OCI-LY3 (cell line): Measurements from ENCODE around the gene PCDHGA6.

Source experiments
- H2AFZ ChIP-seq: fragments of 200-600, 300-600 bp; shearing (Covaris generic); 2 replicates; pipeline ENCODE4 v1.6.0; 2014; ENCODE audit warnings: antibody characterized with exemption, low read depth, low read length
- H3K27ac ChIP-seq: fragments of 200-600, 300-600 bp; sonication (generic); 2 replicates; pipeline ENCODE4 v1.5.1; 2014; ENCODE audit warnings: mild to moderate bottlenecking, low read length, moderate library complexity, mixed read lengths
- H3K27me3 ChIP-seq: fragments of 200-600, 300-600 bp; sonication (generic); 2 replicates; pipeline ENCODE4 v1.6.1; 2014; ENCODE audit warnings: low read depth, low read length, mixed read lengths
- H3K36me3 ChIP-seq: fragments of 200-600, 300-600 bp; sonication (generic); replicated peaks from 2 replicates; pipeline ENCODE3; 2014; ENCODE audit warnings: low read depth, low read length, mixed read lengths
- H3K4me1 ChIP-seq: fragments of 300-600, 200-600 bp; sonication (generic); 2 replicates; pipeline ENCODE4 v1.6.1; 2014; ENCODE audit warnings: low read length, mixed read lengths
- H3K4me2 ChIP-seq: fragments of 200-600, 300-600 bp; sonication (generic); 2 replicates; pipeline ENCODE4 v1.6.1; 2014; ENCODE audit warnings: low read length, mixed read lengths
- H3K4me3 ChIP-seq: fragments of 300-600, 200-600 bp; sonication (generic); 2 replicates; pipeline ENCODE4 v1.5.1; 2014; ENCODE audit warnings: antibody characterized with exemption, mild to moderate bottlenecking, low read length, moderate library complexity
- H3K79me2 ChIP-seq: fragments of 300-600, 200-600 bp; shearing (Covaris generic); 2 replicates; pipeline ENCODE4 v1.6.1; 2014; ENCODE audit warnings: mild to moderate bottlenecking, low read length, mixed read lengths
- H3K9ac ChIP-seq: fragments of 300-600, 200-600 bp; shearing (Covaris generic); 2 replicates; pipeline ENCODE4 v1.6.0; 2014; ENCODE audit warnings: mild to moderate bottlenecking, low read length, moderate library complexity
- H3K9me3 ChIP-seq: fragments of 200-600, 300-600 bp; shearing (Covaris generic); 2 replicates; pipeline ENCODE4 v1.6.1; 2014; ENCODE audit warnings: low read length, mixed read lengths; ENCODE audit not compliant: insufficient read depth
- H4K20me1 ChIP-seq: fragments of 200-600, 300-600 bp; sonication (generic); 2 replicates; pipeline ENCODE4 v1.6.1; 2016; ENCODE audit warnings: low read length, mixed read lengths; ENCODE audit not compliant: insufficient read depth
- CTCF ChIP-seq: fragments of 200-600, 300-600 bp; sonication (generic); IDR thresholded peaks from 2 replicates; pipeline ENCODE4 v1.5.1; 2014; ENCODE audit warnings: antibody characterized with exemption, low read length, low read depth
- EZH2phosphoT487 ChIP-seq: fragments of 200-600 bp; shearing (Covaris generic); IDR thresholded peaks from 2 replicates; pipeline ENCODE4 v1.6.1; 2018; ENCODE audit warnings: antibody characterized with exemption, mixed run types, low read depth

PCDHGA6 gene

GRCh38 chr5:141356950-141357349 is 16.7 kb upstream of the PCDHGA6 start:
- no peak overlapping the region for H3K27ac ChIP-seq
- TF ChIP-seq CTCF, result no peak
- no peak for TF ChIP-seq EZH2phosphoT487

GRCh38 chr5:141359790-141360426 is 13.8 kb upstream of the PCDHGA6 start, which contains the start of gene PCDHGB2:
TSS of gene PCDHGB2 (plus strand) at chr5:141359994. CDS start at chr5:141360136, 142 bp downstream.
- Histone ChIP-seq H3K9ac (peak within 1 kb of the TSS; percentile 47; the same call in 1 of the 2 replicates), H4K20me1 (no peaks in the 10 kb centered on the region), H3K36me3 (no peaks in the 10 kb centered on the region), H3K27ac (no peak within 1 kb of the TSS), H2AFZ (peak within 1 kb of the TSS; percentile 84), H3K4me1 (no peaks in the 10 kb centered on the region), H3K79me2 (no peaks in the 10 kb centered on the region), H3K9me3 (no peaks in the 10 kb centered on the region), H3K4me2 (peak within 1 kb of the TSS; percentile 71), H3K4me3 (peak within 1 kb of the TSS; percentile 74), H3K27me3 (no peaks in the 10 kb centered on the region)
- TF ChIP-seq CTCF, result peak; percentile 53
- no peak for TF ChIP-seq EZH2phosphoT487

More at GRCh38 chr5:141356950-141357349, 16.7 kb upstream of the PCDHGA6 start:
- Histone ChIP-seq H4K20me1 (no peaks in the 10 kb centered on the region), H3K4me3 (no peak overlapping the region), H3K79me2 (no peaks in the 10 kb centered on the region), H3K4me2 (no peak overlapping the region), H3K36me3 (no peaks in the 10 kb centered on the region), H3K9me3 (no peaks in the 10 kb centered on the region), H3K4me1 (0 out of 2 replicates have a peak, but pooled peaks cover 3% of the 10 kb centered on the region), H3K9ac (no peak overlapping the region), H3K27me3 (no peaks in the 10 kb centered on the region), H2AFZ (no peak overlapping the region)

- Histone ChIP-seq H3K9me3 (no peaks in the 10 kb centered on the region), H3K79me2 (no peaks in the 10 kb centered on the region), H3K36me3 (no peaks in the 10 kb centered on the region), H3K4me3 (no peak overlapping the region), H4K20me1 (no peaks in the 10 kb centered on the region), H3K4me1 (no peaks in the 10 kb centered on the region), H3K27me3 (no peaks in the 10 kb centered on the region), H2AFZ (no peak overlapping the region; the same call in 1 of the 2 replicates), H3K4me2 (no peak overlapping the region), H3K27ac (no peak overlapping the region), H3K9ac (no peak overlapping the region)
- TF ChIP-seq EZH2phosphoT487 (no peak), CTCF (no peak)
Observed at GRCh38 chr5:141360685-141361084, 13.0 kb upstream of the PCDHGA6 start.

GRCh38 chr5:141362719-141363118 is 11.0 kb upstream of the PCDHGA6 start:
- Histone ChIP-seq H3K4me3 (no peak overlapping the region), H3K4me2 (no peak overlapping the region), H3K27ac (no peak overlapping the region), H4K20me1 (no peaks in the 10 kb centered on the region), H3K36me3 (no peaks in the 10 kb centered on the region), H3K79me2 (no peaks in the 10 kb centered on the region), H3K4me1 (no peaks in the 10 kb centered on the region), H2AFZ (no peak overlapping the region), H3K27me3 (no peaks in the 10 kb centered on the region), H3K9ac (no peak overlapping the region), H3K9me3 (no peaks in the 10 kb centered on the region)
- TF ChIP-seq EZH2phosphoT487 (no peak), CTCF (no peak)
